ENCODE results near the gene OR13J1. TPM values are rescaled to one million over a fixed set of nuclear protein-coding genes. Genes with fewer than 3 reads are reported as not detected.
"Not testable (repeated sequence)": the region's sequence is repeated elsewhere in the genome, so short reads cannot be mapped to it uniquely, and the experiment has no call there.

The OR13J1 gene
- polyA plus RNA-seq, 2 of the 4 experiments (the other 2 are of a cell fraction), result not detected

GRCh38 chr9:35914301-35914807 lies 44.2 kb upstream of the OR13J1 start:
- peak; percentile 54 to 58; a peak in 4 of 6 replicates for ATAC-seq
- peak; percentile 99 for FAIRE-seq
- ChIA-PET CTCF (interaction anchor here (1.1 to 2.2 kb wide), 2 partner anchors 9 to 11 kb away, joined by 3 to 10 read pairs; no protein-coding TSS in a partner anchor), POLR2A (no interaction called here)
- H3K27ac ChIP-seq, result peak overlapping the region in 1 of 2 experiments; percentile 71; a peak in 2 of 6 replicates
- no peak overlapping the region for H3K4me3 ChIP-seq
- peaks cover 15% of the 10 kb centered on the region for H3K4me1 ChIP-seq
- TF ChIP-seq ESRRA (IDR thresholded peaks at IDR 0.05; ENCODE audit: borderline replicate concordance, low read length), result 0 out of 2 replicates have a peak, but pooled peaks have one; percentile 11
- no peak for TF ChIP-seq ZSCAN20 (CRISPR knock-in tag; IDR thresholded peaks at IDR 0.05)
- 48% methylated on average over 9 of the region's 9 CpGs for WGBS (ENCODE audit: missing lambda C conversion rate)
- no peaks in the 10 kb centered on the region for H3K9me3 ChIP-seq
- no peak overlapping the region for H3K4me2 ChIP-seq
- peak; percentile 39 to 66 for DNase-seq (ENCODE audit: low read depth in 1 of 2, low spot score in 1 of 2)

GRCh38 chr9:35913429-35913828 lies 43.2 kb upstream of the OR13J1 start:
- H3K27ac ChIP-seq; H3K9me3 ChIP-seq; DNase-seq (ENCODE audit: low read depth in 1 of 2, low spot score in 1 of 2); H3K4me2 ChIP-seq; POLR2A ChIA-PET; FAIRE-seq; H3K4me3 ChIP-seq; ATAC-seq: not testable (repeated sequence)
- peaks cover 23% of the 10 kb centered on the region for H3K4me1 ChIP-seq
- CTCF ChIA-PET, result interaction anchor here (0.7 to 13.7 kb wide), 3 partner anchors 10 to 31 kb away, joined by 3 to 243 read pairs (median 26); no protein-coding TSS in a partner anchor

- TF ChIP-seq MAX (IDR thresholded peaks at IDR 0.05), result no peak
- TF ChIP-seq HES2 (IDR thresholded peaks at IDR 0.05), result no peak
- no peak for TF ChIP-seq HEYL (CRISPR knock-in tag; IDR thresholded peaks at IDR 0.05)
- CTCF ChIA-PET, result interaction anchor here (0.5 to 13.7 kb wide), 7 partner anchors 10 to 1202 kb away, joined by 3 to 243 read pairs (median 17); no protein-coding TSS in a partner anchor
Measured at GRCh38 chr9:35912791-35913400, 42.7 kb upstream of the OR13J1 start.

GRCh38 chr9:35911690-35912089 lies 41.5 kb upstream of the OR13J1 start:
- 91% methylated on average over 10 of the region's 10 CpGs for WGBS (ENCODE audit: missing lambda C conversion rate)
- POLR2A ChIA-PET, result no interaction called here
- no peak for DNase-seq (ENCODE audit: low read depth in 1 of 2, low spot score in 1 of 2)
- Histone ChIP-seq H3K4me1 (peaks cover 40% of the 10 kb centered on the region), H3K27ac (peak overlapping the region; percentile 62 to 99; a peak in 4 of 6 replicates), H3K9me3 (no peaks in the 10 kb centered on the region), H3K4me2 (no peak overlapping the region), H3K4me3 (no peak overlapping the region)
- CTCF ChIA-PET, result interaction anchor here (0.7 to 13.7 kb wide), 34 partner anchors 9 to 265 kb away, joined by 3 to 243 read pairs (median 4); partner anchors contain the start of genes CREB3, FAM221B, GBA2 and RGP1
- no peak for FAIRE-seq
- no peak for ATAC-seq
- TF ChIP-seq ZFP36 (IDR thresholded peaks at IDR 0.05; ENCODE audit: borderline replicate concordance, partially characterized antibody) (no peak), SMC3 (IDR thresholded peaks at IDR 0.05) (no peak), CEBPB (IDR thresholded peaks at IDR 0.05) (no peak), CBX2 (IDR thresholded peaks at IDR 0.05; ENCODE audit: borderline replicate concordance, low read depth) (no peak), MAZ (IDR thresholded peaks at IDR 0.05; ENCODE audit: borderline replicate concordance, low read depth, low read length) (no peak), MAX (IDR thresholded peaks at IDR 0.05) (no peak), NFE2L2 (conservative IDR thresholded peaks at IDR 0.05; ENCODE audit: low read length) (no peak), REST (IDR thresholded peaks at IDR 0.05) (no peak), TFCP2L1 (CRISPR knock-in tag; IDR thresholded peaks at IDR 0.05) (no peak), RARB (CRISPR knock-in tag; IDR thresholded peaks at IDR 0.05) (no peak), PHF8 (IDR thresholded peaks at IDR 0.05; ENCODE audit: borderline replicate concordance, low read depth) (no peak), RAD21 (conservative IDR thresholded peaks at IDR 0.05 in 1 of 2, IDR thresholded peaks at IDR 0.05 in 1 of 2) (no peak), FOSL2 (IDR thresholded peaks at IDR 0.05) (no peak), FOSL2 (CRISPR knock-in tag; IDR thresholded peaks at IDR 0.05) (no peak), HMGXB4 (CRISPR knock-in tag; IDR thresholded peaks at IDR 0.05; ENCODE audit: borderline replicate concordance) (no peak), HOXB13 (CRISPR knock-in tag; IDR thresholded peaks at IDR 0.05; ENCODE audit: low read depth) (no peak), POLR2AphosphoS2 (conservative IDR thresholded peaks at IDR 0.05; ENCODE audit: low read length) (no peak)

More at GRCh38 chr9:35912791-35913400, 42.7 kb upstream of the OR13J1 start:
- H3K4me2 ChIP-seq, result no peak overlapping the region
- peak overlapping the region in 1 of 2 experiments; percentile 62; a peak in 1 of 6 replicates for H3K27ac ChIP-seq
- H3K4me1 ChIP-seq, result peaks cover 28% of the 10 kb centered on the region
- ATAC-seq (no peak), DNase-seq (ENCODE audit: low read depth in 1 of 2, low spot score in 1 of 2) (no peak), FAIRE-seq (no peak)
- no peak overlapping the region for H3K4me3 ChIP-seq
- no peaks in the 10 kb centered on the region for H3K9me3 ChIP-seq
- POLR2A ChIA-PET, result no interaction called here
- WGBS (ENCODE audit: missing lambda C conversion rate), result 83% methylated on average over 10 of the region's 10 CpGs

All from A549 (cell line).